IMR-90 (cell line): ENCODE data around the gene PROZ. TPM values are rescaled to one million over a fixed set of nuclear protein-coding genes. Genes with fewer than 3 reads are reported as not detected.

ENCODE experiments used
- ATAC-seq: fragments of 200-7000 bp; cut with Tn5 transposase; 2 replicates; pipeline ENCODE4 v1.9.1; 2020; ENCODE audit warnings: low read depth, mild to moderate bottlenecking, moderate library complexity
- BruUV-seq: library from RNA; stranded (reverse); fragments of 400-500 nt; replicated peaks from 2 replicates; lab custom pipeline; 2021; lab: Mats Ljungman, UMichigan
- CTCF ChIA-PET: fragments of 300-600 bp; formaldehyde crosslinking; extraction: SDS; loops from one replicate; lab custom pipeline; 2021; ENCODE audit warnings: antibody characterized with exemption; lab: Yijun Ruan, JAX
- POLR2A ChIA-PET: fragments of 300-600 bp; sonication (Branson Sonifier 250); formaldehyde crosslinking; loops from one replicate; lab custom pipeline; 2022; ENCODE audit warnings: antibody characterized with exemption; ENCODE audit not compliant: unreplicated experiment; lab: Charles Lee
- DNase-seq: peaks from one replicate; pipeline ENCODE4 v3.0.0; 2013
- H2AFZ ChIP-seq: replicated peaks from 2 replicates; pipeline ENCODE3; 2013; ENCODE audit warnings: low read length, mild to moderate bottlenecking; ENCODE audit not compliant: poor library complexity
- H2AK5ac ChIP-seq: 2 replicates; pipeline ENCODE4 v1.6.1; 2013; ENCODE audit warnings: low read depth, low read length, inconsistent platforms
- H2AK9ac ChIP-seq: replicated peaks from 2 replicates; pipeline ENCODE3; 2013; ENCODE audit warnings: mild to moderate bottlenecking, low read depth, low read length, moderate library complexity; ENCODE audit not compliant: poor library complexity
- H2BK120ac ChIP-seq: 2 replicates; pipeline ENCODE4 v1.6.1; 2013; ENCODE audit warnings: low read depth, low read length, inconsistent platforms
- H2BK15ac ChIP-seq: 3 replicates; pipeline ENCODE4 v1.6.1; 2013; ENCODE audit warnings: low read depth, low read length, inconsistent platforms
- H2BK20ac ChIP-seq: 2 replicates; pipeline ENCODE4 v1.6.1; 2013; ENCODE audit warnings: low read depth, mild to moderate bottlenecking, inconsistent platforms, low read length, moderate library complexity
- H2BK5ac ChIP-seq: 2 replicates; pipeline ENCODE4 v1.6.1; 2013; ENCODE audit warnings: mild to moderate bottlenecking, low read depth, low read length, inconsistent platforms; ENCODE audit not compliant: poor library complexity, severe bottlenecking
- H3K14ac ChIP-seq: replicated peaks from 2 replicates; pipeline ENCODE4 v1.6.1; 2013; ENCODE audit warnings: low read depth, low read length, inconsistent platforms
- H3K18ac ChIP-seq: 2 replicates; pipeline ENCODE4 v1.6.1; 2013; ENCODE audit warnings: low read depth, low read length, control low read depth
- H3K23ac ChIP-seq: 2 replicates; pipeline ENCODE4 v1.6.1; 2013; ENCODE audit warnings: low read depth, low read length, inconsistent platforms
- H3K27ac ChIP-seq: 2 replicates; pipeline ENCODE4 v1.5.1; 2013; ENCODE audit warnings: mild to moderate bottlenecking, control low read depth, low read length; ENCODE audit not compliant: insufficient read depth
- H3K27me3 ChIP-seq: 2 replicates; pipeline ENCODE4 v1.6.1; 2013; ENCODE audit warnings: low read length; ENCODE audit not compliant: control insufficient read depth, insufficient read depth
- H3K36me3 ChIP-seq: 2 replicates; pipeline ENCODE4 v1.6.1; 2013; ENCODE audit warnings: low read length, mixed read lengths; ENCODE audit not compliant: control insufficient read depth, insufficient read depth
- H3K4ac ChIP-seq: 2 replicates; pipeline ENCODE4 v1.6.1; 2013; ENCODE audit warnings: low read depth, low read length, inconsistent platforms
- H3K4me1 ChIP-seq: 2 replicates; pipeline ENCODE4 v1.6.1; 2013; ENCODE audit warnings: low read length, mixed read lengths; ENCODE audit not compliant: control insufficient read depth, insufficient read depth
- H3K4me2 ChIP-seq: 2 replicates; pipeline ENCODE4 v1.6.1; 2013; ENCODE audit warnings: low read depth, mild to moderate bottlenecking, control low read depth, low read length, moderate library complexity
- H3K4me3 ChIP-seq: 2 replicates; pipeline ENCODE4 v1.5.1; 2013; ENCODE audit warnings: low read depth, mild to moderate bottlenecking, control low read depth, low read length, moderate library complexity; ENCODE audit not compliant: insufficient read depth
- H3K56ac ChIP-seq: 2 replicates; pipeline ENCODE4 v1.6.1; 2013; ENCODE audit warnings: low read length, inconsistent platforms; ENCODE audit not compliant: insufficient read depth; ENCODE audit errors: extremely low read depth
- H3K79me1 ChIP-seq, 2 experiments: 2 replicates each; pipeline ENCODE4 v1.6.1; 2013; ENCODE audit warnings: low read length in 2 of 2, inconsistent platforms in 1 of 2, low read depth in 1 of 2
- H3K9ac ChIP-seq: 2 replicates; pipeline ENCODE4 v1.6.1; 2013; ENCODE audit warnings: low read depth, low read length, control low read depth
- H3K9me1 ChIP-seq: 2 replicates; pipeline ENCODE4 v1.6.1; 2013; ENCODE audit warnings: low read length, inconsistent platforms; ENCODE audit not compliant: insufficient read depth
- H3K9me3 ChIP-seq: 2 replicates; pipeline ENCODE4 v1.6.1; 2013; ENCODE audit warnings: low read length; ENCODE audit not compliant: control insufficient read depth, insufficient read depth
- H4K20me1 ChIP-seq: 2 replicates; pipeline ENCODE4 v1.6.1; 2013; ENCODE audit warnings: low read length, inconsistent platforms; ENCODE audit not compliant: insufficient read depth
- H4K5ac ChIP-seq: 2 replicates; pipeline ENCODE4 v1.6.1; 2013; ENCODE audit warnings: mild to moderate bottlenecking, low read depth, low read length, control low read depth
- H4K8ac ChIP-seq, 2 experiments: 2 replicates each; pipeline ENCODE4 v1.6.1; 2013; ENCODE audit warnings: low read depth in 2 of 2, low read length in 2 of 2, control low read depth in 1 of 2, inconsistent platforms in 1 of 2
- H4K91ac ChIP-seq: 2 replicates; pipeline ENCODE4 v1.6.1; 2013; ENCODE audit warnings: low read depth, low read length, inconsistent platforms; ENCODE audit not compliant: insufficient read depth
- BHLHE40 ChIP-seq: fragments of 150-350 bp; IDR thresholded peaks from 2 replicates; pipeline ENCODE4 v1.6.1; 2016; ENCODE audit warnings: mild to moderate bottlenecking, low read depth, low read length
- CEBPB ChIP-seq: IDR thresholded peaks from 2 replicates; pipeline ENCODE4 v1.6.1; 2012; ENCODE audit warnings: low read depth, low read length, improper control_type of control experiment
- CHD1 ChIP-seq: IDR thresholded peaks from 2 replicates; pipeline ENCODE4 v1.6.1; 2012; ENCODE audit warnings: low read depth, low read length, improper control_type of control experiment
- CTCF ChIP-seq: conservative IDR thresholded peaks from 2 replicates; pipeline ENCODE4 v1.5.1; 2012; ENCODE audit warnings: mild to moderate bottlenecking, low read depth, low read length, improper control_type of control experiment
- ELK1 ChIP-seq: fragments of 150-350 bp; IDR thresholded peaks from 2 replicates; pipeline ENCODE4 v1.6.1; 2016; ENCODE audit warnings: low read depth, mild to moderate bottlenecking, low read length, moderate library complexity, borderline replicate concordance
- FOS ChIP-seq: fragments of 150-350 bp; IDR thresholded peaks from 2 replicates; pipeline ENCODE4 v1.6.1; 2016; ENCODE audit warnings: low read depth, low read length
- MAFK ChIP-seq: IDR thresholded peaks from 2 replicates; pipeline ENCODE4 v1.6.1; 2012; ENCODE audit warnings: low read depth, low read length, improper control_type of control experiment
- MAZ ChIP-seq: IDR thresholded peaks from 2 replicates; pipeline ENCODE4 v1.6.1; 2012; ENCODE audit warnings: low read depth, mild to moderate bottlenecking, low read length, improper control_type of control experiment, moderate library complexity, borderline replicate concordance
- NFE2L2 ChIP-seq: fragments of 150-350 bp; IDR thresholded peaks from 2 replicates; pipeline ENCODE4 v1.6.1; 2016; ENCODE audit warnings: low read depth, mild to moderate bottlenecking, low read length
- POLR2A ChIP-seq: IDR thresholded peaks from 2 replicates; pipeline ENCODE4 v1.6.1; 2012; ENCODE audit warnings: mild to moderate bottlenecking, low read depth, low read length
- RAD21 ChIP-seq: IDR thresholded peaks from 2 replicates; pipeline ENCODE4 v1.6.1; 2012; ENCODE audit warnings: low read length, improper control_type of control experiment
- RCOR1 ChIP-seq: IDR thresholded peaks from 2 replicates; pipeline ENCODE4 v1.6.1; 2012; ENCODE audit warnings: mild to moderate bottlenecking, low read length, improper control_type of control experiment; ENCODE audit not compliant: insufficient replicate concordance
- RFX5 ChIP-seq: IDR thresholded peaks from 2 replicates; pipeline ENCODE4 v1.8.0; 2012; ENCODE audit warnings: low read depth, mild to moderate bottlenecking, low read length, moderate library complexity
- USF2 ChIP-seq: fragments of 150-350 bp; IDR thresholded peaks from 2 replicates; pipeline ENCODE4 v1.6.1; 2017; ENCODE audit warnings: mild to moderate bottlenecking, antibody characterized with exemption, low read length, low read depth
- WGBS, 2 experiments: methylation state at CpG; one replicate each; pipeline versions ENCODE4 v1.1.5 to v1.1.7; 2013; ENCODE audit warnings: missing lambda C conversion rate in 2 of 2; ENCODE audit not compliant: insufficient read length in 1 of 2; ENCODE audit errors: extremely low coverage in 2 of 2; 5-methylcytosine and 5-hydroxymethylcytosine counted together
- dilution Hi-C: fragments of 300-500 bp; cut with HindIII; formaldehyde crosslinking; loops from one replicate; pipeline ENCODE4 v1.14.3; 2018; ENCODE audit warnings: low sequenced_read_pairs; ENCODE audit not compliant: unreplicated experiment
- in situ Hi-C: fragments of 300-500 bp; cut with MboI; formaldehyde crosslinking; loops from 3 replicates; pipeline ENCODE4 v1.14.3; 2019; ENCODE audit warnings: low sequenced_read_pairs, inconsistent platforms, mixed read lengths
- intact Hi-C: fragments of 100-400 bp; cut with micrococcal nuclease; formaldehyde crosslinking; loops from 2 replicates; pipeline ENCODE4 v1.10.0; 2022
- polyA plus RNA-seq, 3 experiments: library from polyadenylated mRNA; depleted of rRNA; stranded (reverse); fragments of >200 nt; gene quantifications; 2 replicates each; pipeline ENCODE4 v1.2.3, GENCODE V29; 2012; ENCODE audit warnings: low replicate concordance in 1 of 3
- total RNA-seq: library from RNA; depleted of rRNA; stranded (reverse); fragments of >200 nt; gene quantifications from 2 replicates; pipeline ENCODE4 v1.2.3, GENCODE V29; 2012

PROZ gene
- total and polyA plus RNA-seq, 2 of the 4 experiments (the other 2 are of a cell fraction), result not detected

- ChIA-PET CTCF (interaction anchor here (0.9 kb wide), 1 partner anchor 8 kb away, joined by 3 read pairs; no protein-coding TSS in a partner anchor), POLR2A (interaction anchor here (1.3 kb wide), 1 partner anchor 22 kb away, joined by 4 read pairs; the partner anchor contains the start of genes CUL4A and PCID2)
- no peak for TF ChIP-seq MAFK
- no peak for TF ChIP-seq CTCF
- TF ChIP-seq USF2, result peak; percentile 84
- TF ChIP-seq MAZ, result no peak
- peak; percentile 62; the same call in 1 of the 2 replicates for TF ChIP-seq POLR2A
- peak; percentile 23 for TF ChIP-seq RCOR1
- no peak; the same call in 1 of the 2 replicates for TF ChIP-seq NFE2L2
- peak; percentile 57 for TF ChIP-seq BHLHE40
- TF ChIP-seq FOS, result peak; percentile 98
- TF ChIP-seq ELK1, result no peak
- peak; percentile 42 for TF ChIP-seq CEBPB
- TF ChIP-seq RFX5, result no peak
- no peak for TF ChIP-seq CHD1
- TF ChIP-seq RAD21, result no peak
- Histone ChIP-seq H3K56ac (peak overlapping the region; percentile 86), H3K79me1 (peaks cover 42 to 70% of the 10 kb centered on the region in 2 experiments), H3K9ac (peak overlapping the region; percentile 47), H3K27me3 (no peaks in the 10 kb centered on the region), H3K4ac (peak overlapping the region; percentile 97), H3K23ac (peak overlapping the region; percentile 80), H3K4me1 (peaks cover 21% of the 10 kb centered on the region), H3K9me1 (peaks cover 16% of the 10 kb centered on the region), H3K36me3 (peaks cover 41% of the 10 kb centered on the region), H4K91ac (peak overlapping the region; percentile 99), H2BK5ac (peak overlapping the region; percentile 96), H3K4me3 (peak overlapping the region; percentile 7; the same call in 1 of the 2 replicates), H3K9me3 (peaks cover 7% of the 10 kb centered on the region; the same call in 1 of the 2 replicates), H3K18ac (peak overlapping the region; percentile 93), H2BK120ac (peak overlapping the region; percentile 97), H2AK5ac (peak overlapping the region; percentile 94), H4K5ac (peak overlapping the region; percentile 94), H3K14ac (peak overlapping the region; percentile 95), H4K20me1 (no peaks in the 10 kb centered on the region), H3K27ac (peak overlapping the region; percentile 94), H2BK20ac (peak overlapping the region; percentile 95), H2AK9ac (peak overlapping the region; percentile 90), H3K4me2 (peak overlapping the region; percentile 29), H2AFZ (peak overlapping the region; percentile 24), H4K8ac (peak overlapping the region; percentile 87 to 97), H2BK15ac (peak overlapping the region; percentile 78)
- ATAC-seq (peak; percentile 98), DNase-seq (peak; percentile 100)
- dilution Hi-C loops, result no loop called here
- no TSS peak for BruUV-seq
- intact Hi-C loops, result loop anchor here (1.0 kb wide), 1 partner anchor 9 kb away; no protein-coding TSS in a partner anchor
- in situ Hi-C loops, result no loop called here
- WGBS, 2 experiments, result 6% methylated on average over 7 of the region's 9 CpGs; no CpG with 5 or more reads in 1 of the 2 experiments
These were observed 28.8 kb downstream of the PROZ start for GRCh38 chr13:113187263-113187669.
